GM06990 (cell line): ENCODE results near the gene GATC.

Experiments used
- DNase-seq: peaks from one replicate; pipeline ENCODE4 v3.0.0-alpha.2; 2011; ENCODE audit not compliant: insufficient read length; ENCODE audit errors: extremely low read depth
- H3K27me3 ChIP-seq: replicated peaks from 2 replicates; pipeline ENCODE4 v1.6.0; 2011; ENCODE audit warnings: low read length; ENCODE audit not compliant: control insufficient read depth, insufficient read depth
- H3K36me3 ChIP-seq: 2 replicates; pipeline ENCODE4 v1.5.1; 2011; ENCODE audit warnings: low read length; ENCODE audit not compliant: control insufficient read depth, insufficient read depth
- H3K4me3 ChIP-seq: replicated peaks from 2 replicates; pipeline ENCODE4 v1.5.1; 2011; ENCODE audit warnings: low read depth, mild to moderate bottlenecking, control low read depth, low read length
- TF ChIP-seq, protein P1 (sequence below): IDR thresholded peaks from 2 replicates; pipeline ENCODE4 v1.5.1; 2011; ENCODE audit warnings: low read length, control low read depth, mild to moderate bottlenecking, inconsistent platforms; ENCODE audit not compliant: insufficient read depth, poor library complexity, severe bottlenecking

The GATC gene

DNA sequence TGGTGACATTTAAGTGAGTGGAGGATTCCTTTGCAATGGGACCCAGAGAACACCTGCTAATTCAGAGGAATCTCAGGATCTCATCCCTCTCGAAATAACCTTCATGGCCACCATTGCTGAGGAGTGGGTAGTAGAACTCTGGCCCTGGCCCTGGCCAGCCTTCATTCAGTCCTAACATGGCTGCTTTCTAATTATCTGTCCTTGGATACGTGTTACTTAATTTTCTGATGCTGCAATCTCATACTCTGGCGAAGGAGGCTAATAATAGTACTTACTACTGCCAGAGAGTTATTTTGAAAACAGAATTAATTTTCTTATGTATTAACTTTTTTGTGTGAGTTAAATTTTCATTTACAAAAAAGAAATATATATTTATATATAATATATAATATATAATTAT is 20.4 kb upstream of the GATC start:
- Histone ChIP-seq H3K36me3 (no peaks in the 10 kb centered on the region), H3K4me3 (no peak overlapping the region), H3K27me3 (no peaks in the 10 kb centered on the region; the same call in 1 of the 2 replicates)
- TF ChIP-seq, protein P1, sequence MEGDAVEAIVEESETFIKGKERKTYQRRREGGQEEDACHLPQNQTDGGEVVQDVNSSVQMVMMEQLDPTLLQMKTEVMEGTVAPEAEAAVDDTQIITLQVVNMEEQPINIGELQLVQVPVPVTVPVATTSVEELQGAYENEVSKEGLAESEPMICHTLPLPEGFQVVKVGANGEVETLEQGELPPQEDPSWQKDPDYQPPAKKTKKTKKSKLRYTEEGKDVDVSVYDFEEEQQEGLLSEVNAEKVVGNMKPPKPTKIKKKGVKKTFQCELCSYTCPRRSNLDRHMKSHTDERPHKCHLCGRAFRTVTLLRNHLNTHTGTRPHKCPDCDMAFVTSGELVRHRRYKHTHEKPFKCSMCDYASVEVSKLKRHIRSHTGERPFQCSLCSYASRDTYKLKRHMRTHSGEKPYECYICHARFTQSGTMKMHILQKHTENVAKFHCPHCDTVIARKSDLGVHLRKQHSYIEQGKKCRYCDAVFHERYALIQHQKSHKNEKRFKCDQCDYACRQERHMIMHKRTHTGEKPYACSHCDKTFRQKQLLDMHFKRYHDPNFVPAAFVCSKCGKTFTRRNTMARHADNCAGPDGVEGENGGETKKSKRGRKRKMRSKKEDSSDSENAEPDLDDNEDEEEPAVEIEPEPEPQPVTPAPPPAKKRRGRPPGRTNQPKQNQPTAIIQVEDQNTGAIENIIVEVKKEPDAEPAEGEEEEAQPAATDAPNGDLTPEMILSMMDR: no peak
- no peak for DNase-seq

DNA sequence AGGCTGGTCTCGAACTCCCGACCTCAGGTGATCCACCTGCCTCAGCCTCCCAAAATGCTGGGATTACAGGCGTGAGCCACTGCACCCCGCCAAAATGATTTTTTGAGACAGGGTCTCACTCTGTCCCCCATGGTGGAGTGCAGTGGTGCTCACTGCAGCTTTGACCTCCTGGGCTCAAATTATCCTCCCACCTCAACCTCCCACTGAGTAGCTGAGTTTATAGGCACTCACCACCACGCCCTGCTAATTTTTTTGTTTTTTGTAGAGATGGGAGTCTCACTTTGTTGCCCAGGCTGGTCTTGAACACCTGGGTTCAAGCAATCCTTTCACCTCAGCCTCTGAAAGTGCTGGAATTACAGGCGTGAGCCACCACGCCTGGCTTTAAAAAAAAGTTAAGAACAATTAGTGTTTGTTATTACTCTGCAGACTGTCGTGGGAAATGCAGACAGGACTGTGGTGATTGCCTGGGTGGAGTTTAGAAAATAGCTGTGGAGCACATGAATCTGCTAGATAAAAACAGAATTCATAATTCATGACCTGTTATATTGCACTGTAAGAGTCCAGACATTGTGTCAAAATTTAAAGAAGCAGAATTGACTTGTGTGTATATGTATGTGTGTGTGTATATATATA is 17.5 kb upstream of the GATC start:
- Histone ChIP-seq H3K4me3 (no peak overlapping the region), H3K27me3 (no peaks in the 10 kb centered on the region; the same call in 1 of the 2 replicates), H3K36me3 (no peaks in the 10 kb centered on the region)
- TF ChIP-seq, protein P1: no peak
- DNase-seq: no peak

DNA sequence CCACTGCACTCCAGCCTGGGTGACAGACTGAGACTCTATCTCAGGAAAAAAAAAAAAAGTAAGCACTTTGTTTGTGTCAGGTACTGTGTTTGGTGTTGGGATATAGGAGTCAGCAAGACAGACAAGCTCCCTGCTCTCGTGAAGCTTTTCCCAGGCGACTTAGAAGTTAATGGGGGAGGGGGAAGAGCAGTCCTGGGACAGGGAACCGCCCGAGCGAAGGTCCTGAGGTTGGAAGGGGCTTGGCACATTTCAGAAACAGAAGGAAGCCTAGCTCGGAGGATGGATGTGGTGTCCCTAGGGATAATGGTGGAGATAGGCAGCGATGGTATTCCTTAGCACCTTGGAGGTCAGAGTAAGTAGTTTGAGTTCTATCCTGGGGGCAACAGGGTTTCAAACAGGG is 16.9 kb upstream of the GATC start:
- TF ChIP-seq, protein P1: no peak

DNA sequence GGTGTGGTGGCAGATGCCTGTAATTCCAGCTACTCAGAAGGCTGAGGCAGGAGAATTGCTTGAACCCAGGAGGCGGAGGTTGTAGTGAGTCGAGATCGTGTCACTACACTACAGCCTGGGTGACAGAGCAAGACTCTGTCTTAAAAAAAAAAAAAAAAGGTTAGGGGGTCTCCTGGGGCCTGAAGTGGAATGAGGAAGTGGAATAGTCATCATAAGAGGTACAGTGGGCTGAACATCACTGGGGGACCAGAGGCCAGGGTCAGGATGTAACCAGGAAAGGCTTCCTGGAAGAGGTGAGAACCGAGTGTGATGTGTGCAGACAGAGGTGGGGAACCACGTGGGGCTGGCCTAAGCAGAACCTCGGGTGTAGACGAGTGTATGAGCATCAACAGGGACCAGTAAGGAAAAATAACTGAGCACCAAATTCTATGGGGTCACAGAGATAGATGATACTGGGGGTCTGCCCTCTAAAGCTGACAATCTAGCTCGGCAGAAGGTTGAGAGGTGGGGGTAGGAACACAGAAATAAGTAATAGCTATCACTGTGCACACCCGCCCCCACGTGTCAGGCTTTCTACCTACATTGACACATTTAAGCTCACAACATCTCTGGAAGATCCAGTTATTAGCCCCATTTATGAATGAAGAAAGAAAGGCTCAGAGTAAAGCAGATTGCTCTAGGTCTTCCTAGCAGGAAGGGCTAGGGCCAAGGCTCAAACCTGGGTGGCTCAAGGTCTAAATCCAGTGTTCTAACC is 13.3 kb upstream of the GATC start:
- Histone ChIP-seq H3K27me3 (no peaks in the 10 kb centered on the region), H3K36me3 (no peaks in the 10 kb centered on the region), H3K4me3 (no peak overlapping the region)
- TF ChIP-seq, protein P1: no peak
- no peak for DNase-seq

More for the DNA sequence above, 16.9 kb upstream of the GATC start:
- Histone ChIP-seq H3K27me3 (no peaks in the 10 kb centered on the region; the same call in 1 of the 2 replicates), H3K4me3 (no peak overlapping the region), H3K36me3 (no peaks in the 10 kb centered on the region)
- no peak for DNase-seq

DNA sequence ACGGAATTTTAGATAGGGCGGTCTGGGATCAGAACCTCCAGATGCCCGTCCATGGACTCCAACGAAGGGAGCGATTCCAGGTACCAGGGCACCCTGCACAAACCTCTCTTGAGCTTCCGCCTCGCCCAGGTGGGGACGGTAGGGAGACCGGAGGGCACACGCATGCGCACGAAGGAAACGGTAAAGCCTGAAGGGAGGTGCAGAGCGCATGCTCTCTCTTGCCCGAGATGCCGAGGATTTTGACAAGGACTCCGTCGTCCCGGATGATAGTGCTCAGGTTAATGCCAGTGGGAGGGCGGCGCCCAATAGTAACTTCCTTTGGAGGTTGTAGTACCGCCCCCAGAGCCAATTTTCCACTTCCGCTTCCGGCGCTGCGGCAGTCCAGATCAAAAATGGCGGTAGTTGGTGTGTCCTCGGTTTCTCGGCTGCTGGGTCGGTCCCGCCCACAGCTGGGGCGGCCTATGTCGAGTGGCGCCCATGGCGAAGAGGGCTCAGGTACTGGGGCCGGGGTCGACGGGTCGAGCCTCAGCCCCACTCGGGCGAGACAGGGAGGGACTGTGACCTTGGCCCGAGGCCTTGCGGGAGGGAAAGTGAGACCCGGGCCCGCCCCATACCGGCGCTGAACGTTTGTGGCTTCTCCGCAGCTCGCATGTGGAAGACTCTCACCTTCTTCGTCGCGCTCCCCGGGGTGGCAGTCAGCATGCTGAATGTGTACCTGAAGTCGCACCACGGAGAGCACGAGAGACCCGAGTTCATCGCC is 8.3 kb upstream of the GATC start, which contains the start of gene COX6A1:
Gene COX6A1 (plus strand): TSS at position 379 of the 760 bp plus-strand sequence. CDS start 14 bp downstream, at position 393.
- Histone ChIP-seq H3K27me3 (no peaks in the 10 kb centered on the region), H3K4me3 (peak within 1 kb of the TSS; percentile 95)
- DNase-seq: peak; percentile 89

More for the DNA sequence above, 8.3 kb upstream of the GATC start, which contains the start of gene COX6A1:
- TF ChIP-seq, protein P1: peak; percentile 23
- no peaks in the 10 kb centered on the region; the same call in 1 of the 2 replicates for H3K36me3 ChIP-seq
